HepG2 (cell line): Measurements from ENCODE around the gene ARTN. TPM values are rescaled to one million over a fixed set of nuclear protein-coding genes. Genes with fewer than 3 reads are reported as not detected.
A peak's percentile ranks its signal among the peaks of the same experiment; 100 is the strongest.

Source experiments
- ATF7-NPFF ChIP-seq: sonication (generic); formaldehyde crosslinking; IDR thresholded peaks from 2 replicates; pipeline ENCODE4 v1.8.1; 2023; ENCODE audit warnings: mild to moderate bottlenecking, low read depth, missing genetic modification reagents, moderate library complexity
- CEBPG ChIP-seq: IDR thresholded peaks from 2 replicates; pipeline ENCODE4 v1.6.1; 2016
- ETV5 ChIP-seq: IDR thresholded peaks from 2 replicates; pipeline ENCODE4 v1.6.1; 2018; ENCODE audit warnings: missing biosample characterization, missing genetic modification reagents, inconsistent platforms, borderline replicate concordance
- MEF2D ChIP-seq: sonication (generic); formaldehyde crosslinking; IDR thresholded peaks from 2 replicates; pipeline ENCODE4 v1.5.1; 2020; ENCODE audit warnings: mild to moderate bottlenecking, missing genetic modification reagents
- RBFOX2 ChIP-seq: fragments of 200-400 bp; formaldehyde crosslinking; IDR thresholded peaks from 2 replicates; pipeline ENCODE4 v1.6.1; 2017; ENCODE audit warnings: low read depth, mild to moderate bottlenecking, low read length
- RERE ChIP-seq: IDR thresholded peaks from 2 replicates; pipeline ENCODE4 v1.6.1; 2016; ENCODE audit warnings: low read depth, missing genetic modification reagents, missing compliant biosample characterization
- RNF219 ChIP-seq: sonication (generic); formaldehyde crosslinking; IDR thresholded peaks from 2 replicates; pipeline ENCODE4 v1.5.0; 2020; ENCODE audit warnings: mild to moderate bottlenecking, missing genetic modification reagents
- ZNF264 ChIP-seq: sonication (generic); formaldehyde crosslinking; IDR thresholded peaks from 2 replicates; pipeline ENCODE4 v1.4.0; 2020; ENCODE audit warnings: missing genetic modification reagents
- ZNF414 ChIP-seq: sonication (generic); formaldehyde crosslinking; IDR thresholded peaks from 2 replicates; pipeline ENCODE4 v1.5.0; 2020; ENCODE audit warnings: missing genetic modification reagents
- ZNF609 ChIP-seq: sonication (generic); formaldehyde crosslinking; IDR thresholded peaks from 2 replicates; pipeline ENCODE4 v1.4.0; 2020; ENCODE audit warnings: mild to moderate bottlenecking, missing genetic modification reagents, borderline replicate concordance
- polyA plus RNA-seq, 8 experiments: library from polyadenylated mRNA; depleted of rRNA in 3 of 8; stranded (reverse) in 7 of 8; unstranded in 1 of 8; fragments of >200 nt; fragmentation: Illumina TruSeq in 4 of 8; extraction: Trizol in 4 of 8; gene quantifications; 2 replicates each; pipeline versions ENCODE4 v1.2.1 to v1.2.3, GENCODE V29; 2011 to 2016; ENCODE audit warnings: low read depth in 4 of 8, missing spikeins in 1 of 8, mixed read lengths in 1 of 8; ENCODE audit not compliant: insufficient read depth in 1 of 8
- total RNA-seq, 5 experiments: library from RNA; depleted of rRNA; stranded (reverse); fragments of >200 nt; fragmentation: Illumina TruSeq; extraction: Trizol; gene quantifications; 2 replicates each; pipeline ENCODE4 v1.2.3, GENCODE V29; 2016; ENCODE audit warnings: low read depth in 1 of 5

Gene ARTN
- total and polyA plus RNA-seq, 2 of the 13 experiments (the other 11 are each of a cell fraction or from before 2014, with no cell fraction given), result 0.11 to 0.62 TPM

- peak; percentile 48; the same call in 1 of the 2 replicates for TF ChIP-seq RERE
- no peak; the same call in 1 of the 2 replicates for TF ChIP-seq ZNF264
- TF ChIP-seq MEF2D (CRISPR knock-in tag), result 0 out of 2 replicates have a peak, but pooled peaks have one; percentile 57
- peak; percentile 53 for TF ChIP-seq ZNF414
- peak; percentile 93 for TF ChIP-seq ATF7-NPFF
- TF ChIP-seq CEBPG (CRISPR knock-in tag), result no peak
- peak; percentile 88 for TF ChIP-seq ETV5 (CRISPR knock-in tag)
- peak; percentile 84 for TF ChIP-seq RBFOX2
- TF ChIP-seq RNF219, result no peak
- TF ChIP-seq ZNF609 (CRISPR knock-in tag), result peak; percentile 80; the same call in 1 of the 2 replicates
Measured at GRCh38 chr1:43946236-43947060, 12.8 kb downstream of the ARTN start, which contains the start of gene IPO13 (continued).
